GM21367 (cell line): ENCODE measurements around the gene SUPT4H1.

Experiments
- ATAC-seq: cut with Tn5 transposase; IDR thresholded peaks from one replicate; pipeline ENCODE4 v1.9.1; 2021; ENCODE audit not compliant: unreplicated experiment

Gene SUPT4H1

DNA sequence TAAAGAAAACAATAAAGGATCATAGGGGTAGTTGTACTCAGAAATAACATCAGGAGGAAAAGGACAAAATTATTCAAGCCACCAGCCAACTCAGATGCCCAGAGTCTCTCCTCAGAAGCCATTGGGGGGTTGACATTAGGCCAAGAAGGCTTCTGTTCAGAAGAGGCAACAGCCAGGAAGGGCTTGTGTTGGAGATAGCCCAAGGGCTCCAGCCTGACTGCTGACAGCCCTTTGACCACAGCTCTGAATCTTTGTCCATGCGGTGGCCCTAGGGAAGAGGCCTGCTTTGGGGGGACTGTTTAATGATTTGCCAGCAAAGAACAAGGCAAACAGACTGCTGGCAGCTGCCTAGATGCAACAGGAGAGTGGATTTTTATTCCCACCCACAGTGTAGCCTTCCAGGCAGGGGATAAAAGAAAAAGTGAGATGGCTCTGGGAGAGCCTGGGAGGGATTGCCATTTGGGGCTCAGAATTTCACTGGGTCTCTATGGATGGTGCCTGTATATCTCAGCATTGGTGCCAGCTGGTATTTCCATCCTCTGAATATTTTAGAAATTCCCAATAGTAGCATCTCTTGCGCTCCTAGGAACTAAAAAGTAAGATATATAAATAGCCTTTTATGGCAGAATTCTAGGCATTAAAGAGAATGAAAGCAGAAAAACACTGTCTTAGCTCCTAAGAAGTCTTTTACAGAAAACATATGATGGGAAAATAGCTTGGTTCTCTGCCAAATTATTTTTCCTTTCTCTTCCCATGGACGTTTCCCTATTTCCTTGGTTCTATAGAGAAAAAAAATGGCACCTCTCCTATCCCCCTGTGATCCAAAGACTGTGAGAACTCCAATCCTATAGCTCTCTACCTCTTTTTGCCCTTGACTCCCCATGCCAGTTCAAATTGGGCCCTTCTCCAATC lies 29.4 kb upstream of the SUPT4H1 start:
- ATAC-seq, result no peak

DNA sequence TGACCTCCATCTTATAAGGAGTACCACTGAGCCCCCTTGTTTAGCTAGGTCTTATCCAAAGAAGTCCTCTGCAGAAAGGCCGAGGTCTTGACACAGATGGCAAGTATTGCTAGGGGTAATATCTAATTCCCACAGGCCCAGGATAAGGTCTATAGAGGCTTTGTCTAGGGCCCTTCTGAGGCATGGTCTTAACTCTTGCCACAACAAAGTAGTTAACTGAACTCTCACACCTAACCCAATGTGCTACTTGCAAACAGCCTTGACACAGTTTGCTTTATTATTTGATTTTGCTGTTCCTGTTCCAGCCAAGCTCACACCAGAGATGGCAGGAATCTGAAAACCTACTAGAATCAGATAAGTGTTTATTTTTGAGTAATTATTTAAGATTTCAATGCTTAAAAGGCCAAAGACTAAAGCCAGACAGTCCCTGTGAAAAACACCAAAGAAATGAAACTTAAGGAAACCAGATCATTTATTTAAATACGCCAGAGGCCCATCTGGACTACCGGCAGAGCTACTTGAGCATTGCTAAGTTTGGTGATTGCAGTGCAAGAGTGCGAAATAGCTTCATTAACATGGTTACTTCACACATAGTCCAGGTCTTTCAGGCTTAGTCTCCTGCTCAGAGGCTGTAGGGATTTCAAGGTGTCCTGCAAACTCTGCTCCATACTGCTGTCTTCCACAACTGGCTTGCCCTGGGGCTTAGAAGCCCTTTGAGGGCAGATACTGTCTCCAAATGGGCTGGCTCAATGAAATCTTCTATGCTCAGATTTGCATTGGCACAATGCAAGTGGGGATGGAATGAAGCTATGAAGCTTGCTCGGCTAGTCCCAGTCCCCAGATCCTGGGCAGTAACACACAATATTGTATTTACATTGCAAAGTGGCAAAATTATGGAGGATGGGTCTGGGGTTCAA lies 28.5 kb upstream of the SUPT4H1 start:
- no peak for ATAC-seq

- no peak for ATAC-seq
These were observed 27.5 kb upstream of the SUPT4H1 start for GRCh38 chr17:58379511-58379824.

- ATAC-seq, result no peak
These were observed 26.9 kb upstream of the SUPT4H1 start for GRCh38 chr17:58378733-58379510.

- ATAC-seq, result no peak
These were observed 25.7 kb upstream of the SUPT4H1 start for GRCh38 chr17:58377661-58378060.

DNA sequence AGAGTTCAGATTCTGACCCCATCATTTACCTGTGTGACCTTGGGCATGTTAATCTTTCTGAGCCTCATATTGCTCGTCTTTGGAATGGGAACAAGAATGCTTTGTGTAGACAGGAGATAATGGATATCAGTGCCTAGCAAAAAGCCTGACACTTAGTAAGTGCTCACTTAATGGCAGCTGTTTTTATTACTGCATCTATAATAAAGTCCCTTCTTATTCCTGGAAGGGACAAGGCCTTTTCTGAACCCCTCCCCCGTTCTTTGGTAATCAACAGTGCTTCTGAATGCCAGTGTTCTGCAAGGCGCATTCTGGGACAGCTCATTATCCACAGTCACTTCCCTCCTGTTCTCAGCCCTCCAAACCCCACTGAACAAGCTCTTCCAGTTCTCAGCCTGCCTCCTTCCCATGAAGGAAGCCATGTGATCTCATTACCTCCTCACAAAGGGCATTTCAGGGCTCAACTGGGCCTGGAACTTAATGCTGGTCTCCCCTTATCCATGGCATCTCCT lies 25.1 kb upstream of the SUPT4H1 start:
- ATAC-seq, result no peak

GRCh38 chr17:58376472-58377000 lies 24.5 kb upstream of the SUPT4H1 start:
- ATAC-seq, result no peak

DNA sequence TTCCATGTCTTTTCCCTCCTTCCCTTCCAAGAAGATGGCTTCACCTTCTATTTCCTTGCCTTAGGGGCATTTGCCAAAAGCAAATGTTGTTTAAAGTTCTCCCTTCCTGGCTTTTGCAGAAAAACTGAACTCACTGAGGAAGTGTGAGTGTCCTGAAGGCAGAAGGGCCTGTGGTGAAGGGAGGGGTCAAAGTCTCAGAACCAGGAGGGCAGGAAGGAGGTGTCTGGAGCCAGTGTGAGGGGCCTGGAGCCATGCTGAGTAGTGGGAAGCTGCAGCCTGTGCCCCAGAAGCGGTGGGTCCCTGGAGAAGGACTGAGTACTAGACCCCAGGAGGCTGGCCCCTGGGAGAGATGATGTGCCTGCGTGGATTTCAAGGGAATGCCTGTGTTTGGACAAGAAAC lies 23.8 kb upstream of the SUPT4H1 start:
- no peak for ATAC-seq

DNA sequence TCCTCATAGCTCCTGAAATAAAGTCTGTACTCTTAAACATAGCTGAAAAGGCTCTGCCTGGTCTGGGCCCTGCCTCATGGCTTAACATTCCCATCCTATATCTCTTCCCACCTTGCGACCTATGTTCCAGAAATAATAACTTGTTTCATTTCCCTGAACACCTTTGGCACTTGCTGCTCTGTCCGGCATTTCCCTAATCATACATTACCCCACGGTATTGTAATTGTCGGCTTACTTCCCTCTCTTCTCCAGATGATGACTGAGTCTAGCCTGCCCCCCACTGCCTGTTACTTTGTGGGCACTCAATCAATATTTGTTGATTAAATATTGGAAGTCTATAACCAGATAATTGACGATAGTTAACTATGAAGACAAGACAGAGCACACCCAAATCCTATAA lies 23.3 kb upstream of the SUPT4H1 start:
- ATAC-seq, result no peak

GRCh38 chr17:58373923-58374322 lies 21.9 kb upstream of the SUPT4H1 start:
- no peak for ATAC-seq

DNA sequence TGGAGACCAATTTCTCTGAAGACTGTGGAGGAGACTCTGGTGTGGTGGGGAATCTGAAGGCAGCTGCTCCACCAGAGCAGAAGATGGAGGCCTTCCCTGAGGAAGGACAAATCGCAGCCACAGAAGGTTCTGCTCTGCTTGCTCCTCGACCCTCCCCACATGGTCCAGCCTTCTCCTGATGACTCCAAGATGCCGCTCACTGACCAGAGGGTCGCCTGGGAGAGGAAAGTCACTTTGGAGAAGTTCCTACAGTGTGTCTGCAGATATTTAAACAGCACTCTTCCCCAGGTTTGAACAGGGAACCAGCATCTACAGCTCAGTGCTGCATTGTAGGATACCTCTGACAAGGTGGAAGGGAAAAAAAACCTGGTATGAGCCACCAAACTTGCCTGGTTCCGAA lies 21.0 kb upstream of the SUPT4H1 start:
- no peak for ATAC-seq

DNA sequence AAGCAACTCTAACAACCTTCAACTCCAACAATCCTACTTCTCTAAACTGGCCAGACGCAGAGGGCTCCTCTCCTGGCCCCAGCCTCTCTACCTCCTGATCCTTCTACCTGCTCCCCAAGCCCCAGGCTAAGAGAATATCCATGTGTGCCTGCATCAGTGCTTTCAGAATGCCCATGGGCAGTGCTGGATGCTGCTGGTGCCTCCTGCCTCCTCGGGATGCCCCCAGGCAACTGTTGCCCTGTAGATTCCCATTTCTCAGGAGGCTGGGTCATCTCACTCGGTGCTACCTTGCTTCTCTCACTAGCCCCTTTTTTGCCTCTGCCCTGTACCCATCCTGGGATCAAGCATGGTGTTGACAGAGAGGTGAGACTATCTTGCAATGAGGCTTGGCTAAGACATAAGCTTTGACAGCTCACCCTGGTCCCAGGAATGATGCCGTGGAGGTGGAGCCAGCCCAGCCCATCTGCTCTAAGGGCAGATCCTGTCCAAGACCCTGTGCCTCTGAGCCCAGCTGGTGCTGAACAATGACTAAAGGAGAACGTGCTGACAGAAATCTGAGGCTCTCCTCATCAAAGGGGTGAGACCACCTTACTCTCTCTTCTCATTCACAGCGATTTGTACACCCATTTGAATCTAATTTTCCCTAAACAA lies 19.4 kb upstream of the SUPT4H1 start:
- no peak for ATAC-seq

GRCh38 chr17:58370716-58371115 lies 18.7 kb upstream of the SUPT4H1 start:
- no peak for ATAC-seq

DNA sequence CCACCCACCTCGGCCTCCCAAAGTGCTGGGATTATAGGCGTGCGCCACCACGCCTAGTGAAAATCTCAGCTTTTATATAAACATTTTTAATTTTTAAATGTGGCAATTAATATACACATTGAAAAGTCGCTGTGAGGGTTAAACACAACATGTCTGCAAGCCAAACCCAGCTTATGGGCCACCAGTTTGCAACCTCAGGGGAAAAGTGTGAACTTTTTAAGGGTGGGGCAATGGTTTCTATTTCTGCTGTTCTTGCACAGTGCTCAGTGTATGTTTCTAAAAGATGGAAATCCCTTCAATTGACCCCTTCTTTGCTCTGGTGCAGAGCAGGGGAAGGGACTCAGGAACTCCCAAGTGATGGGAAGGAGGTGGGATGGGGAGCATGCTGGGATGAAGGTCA lies 18.3 kb upstream of the SUPT4H1 start:
- no peak for ATAC-seq

- ATAC-seq, result no peak
These were observed 17.4 kb upstream of the SUPT4H1 start for GRCh38 chr17:58369214-58370031.

GRCh38 chr17:58368860-58369213 lies 16.8 kb upstream of the SUPT4H1 start:
- ATAC-seq, result no peak

DNA sequence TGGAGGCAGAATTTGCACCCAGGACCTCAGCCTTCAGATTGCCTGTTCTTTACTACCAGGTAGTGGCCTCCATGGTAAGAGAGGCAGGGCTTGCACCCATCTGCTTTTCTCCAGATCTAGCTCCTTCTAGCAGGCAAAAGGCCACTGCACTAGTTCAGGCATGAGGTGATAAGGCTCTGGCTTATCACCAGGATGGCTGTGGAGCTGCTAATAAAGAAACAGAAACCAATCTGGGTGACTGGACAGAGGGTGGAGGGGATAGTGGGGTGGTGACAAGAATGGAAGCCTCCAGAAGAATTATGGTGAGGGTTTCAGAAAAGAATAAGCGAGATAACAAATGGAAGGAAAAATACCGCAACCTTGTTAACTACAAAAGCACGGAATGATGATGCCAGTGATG lies 15.5 kb upstream of the SUPT4H1 start:
- ATAC-seq, result no peak

DNA sequence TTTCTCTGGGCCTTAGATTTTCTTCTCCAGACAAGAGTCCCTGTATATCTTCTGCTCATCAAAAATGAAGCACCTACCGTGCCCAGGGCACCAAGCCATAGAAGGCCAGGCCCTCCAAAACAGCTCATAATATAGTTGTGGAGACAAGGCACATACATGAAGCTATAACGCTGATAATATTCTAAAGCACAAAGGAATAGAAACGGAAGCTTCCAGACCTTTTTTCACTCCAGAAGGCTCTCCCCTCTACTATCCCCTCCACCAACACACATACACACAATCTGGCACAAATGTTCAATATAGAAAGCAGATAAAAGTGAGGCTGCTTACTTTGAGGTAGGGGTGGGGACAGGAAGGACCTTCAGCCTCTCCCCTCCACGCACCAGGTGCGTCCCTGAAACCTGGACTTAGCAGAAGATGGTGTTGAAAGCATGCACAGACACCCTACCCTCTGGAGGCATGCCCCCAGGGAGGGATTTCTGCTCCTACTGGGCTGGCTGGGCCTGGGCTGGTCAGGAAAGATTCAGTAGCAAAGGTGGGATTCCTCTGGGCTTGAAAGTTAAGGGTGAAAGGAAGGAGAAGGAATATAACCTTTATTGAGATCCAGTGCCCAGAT lies 14.1 kb upstream of the SUPT4H1 start:
- no peak for ATAC-seq
